ENCODE data around the gene USP21. TPM values are rescaled to one million over a fixed set of nuclear protein-coding genes. Genes with fewer than 3 reads are reported as not detected.
A peak's percentile ranks its signal among the peaks of the same experiment; 100 is the strongest.

The USP21 gene
- total and polyA plus RNA-seq, 9 of the 15 experiments (the other 6 are each of a cell fraction or from before 2014, with no cell fraction given) = 4.9 to 52.4 (median 21.6) TPM

GRCh38 chr1:161159087-161159912, at the start of gene USP21 (continued):
- TF ChIP-seq POU5F1 (IDR thresholded peaks at IDR 0.05; ENCODE audit: borderline replicate concordance, low read depth, low read length, partially characterized antibody) (peak; percentile 77), THAP7 (CRISPR knock-in tag; IDR thresholded peaks at IDR 0.05) (no peak), C11orf30 (IDR thresholded peaks at IDR 0.05; ENCODE audit: low read depth) (peak; percentile 33; the same call in 1 of the 2 replicates), KHSRP (IDR thresholded peaks at IDR 0.05) (no peak), HDAC3 (IDR thresholded peaks at IDR 0.05; ENCODE audit: borderline replicate concordance, partially characterized antibody) (no peak), CTCFL (IDR thresholded peaks at IDR 0.05; ENCODE audit: borderline replicate concordance, insufficient read depth, low read depth, low read length, poor library complexity, severe bottlenecking) (no peak), FOXP4 (CRISPR knock-in tag; IDR thresholded peaks at IDR 0.05; ENCODE audit: borderline replicate concordance) (peak; percentile 51; the same call in 1 of the 2 replicates), CTBP1 (IDR thresholded peaks at IDR 0.05; ENCODE audit: borderline replicate concordance) (no peak; the same call in 1 of the 2 replicates), SOX6 (IDR thresholded peaks at IDR 0.05) (no peak), ZNF717 (CRISPR knock-in tag; IDR thresholded peaks at IDR 0.05) (no peak), STAG1 (CRISPR knock-in tag; IDR thresholded peaks at IDR 0.05; ENCODE audit: borderline replicate concordance) (no peak), GABPB2 (CRISPR knock-in tag; conservative IDR thresholded peaks at IDR 0.05) (no peak), CEBPB (tag; IDR thresholded peaks at IDR 0.05) (no peak), PCBP2 (IDR thresholded peaks at IDR 0.05; ENCODE audit: low read depth, low read length, poor library complexity, severe bottlenecking) (no peak), ZNF518B (CRISPR knock-in tag; IDR thresholded peaks at IDR 0.05) (no peak), MLX (CRISPR knock-in tag; conservative IDR thresholded peaks at IDR 0.05) (no peak), SNIP1 (IDR thresholded peaks at IDR 0.05; ENCODE audit: low read depth) (no peak), EP300 (IDR thresholded peaks at IDR 0.05; ENCODE audit: low read length) (0 out of 2 replicates have a peak, but pooled peaks have one; percentile 17), ZNF316 (IDR thresholded peaks at IDR 0.05) (no peak)
